Measurements from ENCODE around the gene PACRG. TPM values are rescaled to one million over a fixed set of nuclear protein-coding genes. Genes with fewer than 3 reads are reported as not detected.

Gene PACRG
- polyA plus RNA-seq, 2 of the 4 experiments (the other 2 are of a cell fraction) = 0.14 to 0.30 TPM

- H3K4me2 ChIP-seq = no peak overlapping the region
- no peak for FAIRE-seq
- H3K4me1 ChIP-seq = no peaks in the 10 kb centered on the region
- DNase-seq (ENCODE audit: low read depth in 1 of 2, low spot score in 1 of 2) = no peak
- TF ChIP-seq TFCP2L1 (CRISPR knock-in tag; IDR thresholded peaks at IDR 0.05) (no peak), CEBPB (IDR thresholded peaks at IDR 0.05) (no peak), MYC (IDR thresholded peaks at IDR 0.05; ENCODE audit: borderline replicate concordance, low read length) (no peak), CTCF (IDR thresholded peaks at IDR 0.05) (no peak), NR3C1 (IDR thresholded peaks at IDR 0.05) (no peak), FOSB (CRISPR knock-in tag; IDR thresholded peaks at IDR 0.05) (no peak), CBX8 (IDR thresholded peaks at IDR 0.05) (no peak), ZFP36 (IDR thresholded peaks at IDR 0.05; ENCODE audit: borderline replicate concordance, partially characterized antibody) (no peak), FOSL2 (IDR thresholded peaks at IDR 0.05) (no peak), FOSL2 (CRISPR knock-in tag; IDR thresholded peaks at IDR 0.05) (no peak), SMC3 (IDR thresholded peaks at IDR 0.05) (no peak), TP53 (CRISPR knock-in tag; IDR thresholded peaks at IDR 0.05) (no peak)
- TF ChIP-seq, protein P1, sequence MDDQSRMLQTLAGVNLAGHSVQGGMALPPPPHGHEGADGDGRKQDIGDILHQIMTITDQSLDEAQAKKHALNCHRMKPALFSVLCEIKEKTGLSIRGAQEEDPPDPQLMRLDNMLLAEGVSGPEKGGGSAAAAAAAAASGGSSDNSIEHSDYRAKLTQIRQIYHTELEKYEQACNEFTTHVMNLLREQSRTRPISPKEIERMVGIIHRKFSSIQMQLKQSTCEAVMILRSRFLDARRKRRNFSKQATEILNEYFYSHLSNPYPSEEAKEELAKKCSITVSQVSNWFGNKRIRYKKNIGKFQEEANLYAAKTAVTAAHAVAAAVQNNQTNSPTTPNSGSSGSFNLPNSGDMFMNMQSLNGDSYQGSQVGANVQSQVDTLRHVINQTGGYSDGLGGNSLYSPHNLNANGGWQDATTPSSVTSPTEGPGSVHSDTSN (IDR thresholded peaks at IDR 0.05) = no peak
- TF ChIP-seq, protein P2, sequence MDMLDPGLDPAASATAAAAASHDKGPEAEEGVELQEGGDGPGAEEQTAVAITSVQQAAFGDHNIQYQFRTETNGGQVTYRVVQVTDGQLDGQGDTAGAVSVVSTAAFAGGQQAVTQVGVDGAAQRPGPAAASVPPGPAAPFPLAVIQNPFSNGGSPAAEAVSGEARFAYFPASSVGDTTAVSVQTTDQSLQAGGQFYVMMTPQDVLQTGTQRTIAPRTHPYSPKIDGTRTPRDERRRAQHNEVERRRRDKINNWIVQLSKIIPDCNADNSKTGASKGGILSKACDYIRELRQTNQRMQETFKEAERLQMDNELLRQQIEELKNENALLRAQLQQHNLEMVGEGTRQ (IDR thresholded peaks at IDR 0.05) = no peak
- ChIA-PET CTCF (no interaction called here), POLR2A (no interaction called here)
- no peak overlapping the region for H3K27ac ChIP-seq
- no peak for ATAC-seq
- no peaks in the 10 kb centered on the region for H3K9me3 ChIP-seq
- H3K4me3 ChIP-seq = no peak overlapping the region
- WGBS (ENCODE audit: missing lambda C conversion rate) = 52% methylated on average over 4 of the region's 4 CpGs
These were observed 399.0 kb downstream of the PACRG start for GRCh38 chr6:163126741-163127140.

- no peaks in the 10 kb centered on the region for H3K4me1 ChIP-seq
- WGBS (ENCODE audit: missing lambda C conversion rate) = 65% methylated on average over 1 of the region's 1 CpG
- DNase-seq (ENCODE audit: low read depth in 1 of 2, low spot score in 1 of 2) (no peak), ATAC-seq (no peak), FAIRE-seq (no peak)
- POLR2A ChIA-PET = no interaction called here
- no peak overlapping the region for H3K4me3 ChIP-seq
- no peak overlapping the region for H3K4me2 ChIP-seq
- no peak overlapping the region for H3K27ac ChIP-seq
- TF ChIP-seq HOXB5 (CRISPR knock-in tag; IDR thresholded peaks at IDR 0.05) (no peak), PHF8 (IDR thresholded peaks at IDR 0.05; ENCODE audit: borderline replicate concordance, low read depth) (no peak), BHLHE40 (IDR thresholded peaks at IDR 0.05; ENCODE audit: low read depth, low read length) (no peak), SREBF2 (IDR thresholded peaks at IDR 0.05) (no peak), RCOR1 (IDR thresholded peaks at IDR 0.05; ENCODE audit: low read depth, low read length) (no peak), HOXA7 (CRISPR knock-in tag; IDR thresholded peaks at IDR 0.05) (no peak), FOSL2 (IDR thresholded peaks at IDR 0.05) (no peak), FOSL2 (CRISPR knock-in tag; IDR thresholded peaks at IDR 0.05) (no peak), TFCP2L1 (CRISPR knock-in tag; IDR thresholded peaks at IDR 0.05) (no peak)
- TF ChIP-seq, protein P3, sequence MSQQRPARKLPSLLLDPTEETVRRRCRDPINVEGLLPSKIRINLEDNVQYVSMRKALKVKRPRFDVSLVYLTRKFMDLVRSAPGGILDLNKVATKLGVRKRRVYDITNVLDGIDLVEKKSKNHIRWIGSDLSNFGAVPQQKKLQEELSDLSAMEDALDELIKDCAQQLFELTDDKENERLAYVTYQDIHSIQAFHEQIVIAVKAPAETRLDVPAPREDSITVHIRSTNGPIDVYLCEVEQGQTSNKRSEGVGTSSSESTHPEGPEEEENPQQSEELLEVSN (IDR thresholded peaks at IDR 0.05; ENCODE audit: borderline replicate concordance, low read depth) = no peak
- CTCF ChIA-PET = no interaction called here
- no peaks in the 10 kb centered on the region for H3K9me3 ChIP-seq
These were observed 399.8 kb downstream of the PACRG start for GRCh38 chr6:163127587-163127986.

DNA sequence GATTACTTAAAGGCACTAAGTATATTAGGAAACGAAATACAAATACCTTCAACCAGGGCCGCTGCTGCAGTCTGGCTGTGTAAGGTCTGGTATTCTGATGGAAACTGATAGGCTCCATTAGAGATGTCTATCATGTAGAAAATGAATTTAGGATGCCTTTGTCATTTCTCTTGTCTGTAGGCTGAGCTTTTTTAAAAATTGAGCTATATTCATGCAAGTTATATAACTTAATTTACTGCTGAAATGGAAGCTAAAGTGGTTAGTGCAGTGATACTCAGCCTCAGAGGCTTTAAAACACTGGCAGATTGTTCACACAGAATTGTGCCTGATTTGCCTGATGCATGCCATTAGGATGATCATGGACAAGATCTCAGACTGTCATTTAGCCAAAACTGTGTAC is 400.6 kb downstream of the PACRG start:
- POLR2A ChIA-PET = no interaction called here
- no peak overlapping the region for H3K4me2 ChIP-seq
- H3K27ac ChIP-seq = no peak overlapping the region
- FAIRE-seq = no peak
- H3K4me1 ChIP-seq = no peaks in the 10 kb centered on the region
- no peaks in the 10 kb centered on the region for H3K9me3 ChIP-seq
- DNase-seq (ENCODE audit: low read depth in 1 of 2, low spot score in 1 of 2) = no peak
- no peak for ATAC-seq
- no peak for TF ChIP-seq ZNF302 (CRISPR knock-in tag; IDR thresholded peaks at IDR 0.05)
- no peak for TF ChIP-seq HOXB13 (CRISPR knock-in tag; IDR thresholded peaks at IDR 0.05; ENCODE audit: low read depth)
- no peak for TF ChIP-seq ZSCAN20 (CRISPR knock-in tag; IDR thresholded peaks at IDR 0.05)
- TF ChIP-seq, protein P4, sequence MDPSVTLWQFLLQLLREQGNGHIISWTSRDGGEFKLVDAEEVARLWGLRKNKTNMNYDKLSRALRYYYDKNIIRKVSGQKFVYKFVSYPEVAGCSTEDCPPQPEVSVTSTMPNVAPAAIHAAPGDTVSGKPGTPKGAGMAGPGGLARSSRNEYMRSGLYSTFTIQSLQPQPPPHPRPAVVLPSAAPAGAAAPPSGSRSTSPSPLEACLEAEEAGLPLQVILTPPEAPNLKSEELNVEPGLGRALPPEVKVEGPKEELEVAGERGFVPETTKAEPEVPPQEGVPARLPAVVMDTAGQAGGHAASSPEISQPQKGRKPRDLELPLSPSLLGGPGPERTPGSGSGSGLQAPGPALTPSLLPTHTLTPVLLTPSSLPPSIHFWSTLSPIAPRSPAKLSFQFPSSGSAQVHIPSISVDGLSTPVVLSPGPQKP (IDR thresholded peaks at IDR 0.05; ENCODE audit: low read depth, low read length) = no peak
- no peak for TF ChIP-seq JUN (IDR thresholded peaks at IDR 0.05)
- no peak for TF ChIP-seq POLR2AphosphoS2 (conservative IDR thresholded peaks at IDR 0.05; ENCODE audit: low read length)
- no peak overlapping the region for H3K4me3 ChIP-seq
- CTCF ChIA-PET = no interaction called here
- 30% methylated on average over 2 of the region's 2 CpGs for WGBS (ENCODE audit: missing lambda C conversion rate)
